ENCODE data around the gene ACTR3C.
"Not testable (repeated sequence)": the region's sequence is repeated elsewhere in the genome, so short reads cannot be mapped to it uniquely, and the experiment has no call there.

ACTR3C gene

GRCh38 chr7:150337179-150337578 is 13.8 kb upstream of the ACTR3C start:
- DNase-seq (ENCODE audit: low read depth in 2 of 2, low spot score in 1 of 2): no peak

GRCh38 chr7:150336746-150337145 is 13.4 kb upstream of the ACTR3C start:
- no peak for DNase-seq (ENCODE audit: low read depth in 2 of 2, low spot score in 1 of 2)

- no peak for DNase-seq (ENCODE audit: low read depth in 2 of 2, low spot score in 1 of 2)
Observed at GRCh38 chr7:150335774-150336112, 12.4 kb upstream of the ACTR3C start.

- DNase-seq (ENCODE audit: low read depth in 2 of 2, low spot score in 1 of 2): no peak
Observed at GRCh38 chr7:150335108-150335773, 11.9 kb upstream of the ACTR3C start.

- no peak for DNase-seq (ENCODE audit: low read depth in 2 of 2, low spot score in 1 of 2)
Observed at GRCh38 chr7:150334108-150334507, 10.8 kb upstream of the ACTR3C start.

GRCh38 chr7:150333659-150334058 is 10.3 kb upstream of the ACTR3C start:
- DNase-seq (ENCODE audit: low read depth in 2 of 2, low spot score in 1 of 2): no peak

GRCh38 chr7:150332852-150333635 is 9.7 kb upstream of the ACTR3C start:
- no peak for DNase-seq (ENCODE audit: low read depth in 2 of 2, low spot score in 1 of 2)

- no peak for DNase-seq (ENCODE audit: low read depth in 2 of 2, low spot score in 1 of 2)
Observed at GRCh38 chr7:150330211-150330885, 7.0 kb upstream of the ACTR3C start.

- DNase-seq (ENCODE audit: low read depth in 2 of 2, low spot score in 1 of 2): no peak
Observed at GRCh38 chr7:150329331-150330120, 6.2 kb upstream of the ACTR3C start.

- DNase-seq (ENCODE audit: low read depth in 2 of 2, low spot score in 1 of 2): no peak
Observed at GRCh38 chr7:150327308-150327707, 4.0 kb upstream of the ACTR3C start.

GRCh38 chr7:150326657-150327268 is 3.4 kb upstream of the ACTR3C start:
- no peak for DNase-seq (ENCODE audit: low read depth in 2 of 2, low spot score in 1 of 2)

- DNase-seq (ENCODE audit: low read depth in 2 of 2, low spot score in 1 of 2): no peak
Observed at GRCh38 chr7:150325901-150326300, 2.6 kb upstream of the ACTR3C start.

- DNase-seq (ENCODE audit: low read depth in 2 of 2, low spot score in 1 of 2): no peak
Observed at GRCh38 chr7:150325110-150325611, 1.8 kb upstream of the ACTR3C start.

GRCh38 chr7:150324373-150324961 is 1.1 kb upstream of the ACTR3C start:
- DNase-seq (ENCODE audit: low read depth in 2 of 2, low spot score in 1 of 2): no peak

GRCh38 chr7:150323682-150324372 is 482 bp upstream of the ACTR3C start:
- DNase-seq (ENCODE audit: low read depth in 2 of 2, low spot score in 1 of 2): no peak

- peak; percentile 29 to 35 for DNase-seq (ENCODE audit: low read depth in 2 of 2, low spot score in 1 of 2)
Observed at GRCh38 chr7:150322114-150322832, 1.1 kb downstream of the ACTR3C start.

- DNase-seq (ENCODE audit: low read depth in 2 of 2, low spot score in 1 of 2): no peak
Observed at GRCh38 chr7:150321788-150322113, 1.6 kb downstream of the ACTR3C start.

- DNase-seq (ENCODE audit: low read depth in 2 of 2, low spot score in 1 of 2): no peak
Observed at GRCh38 chr7:150317748-150318444, 5.4 kb downstream of the ACTR3C start.

- not testable (repeated sequence) for DNase-seq (ENCODE audit: low read depth in 2 of 2, low spot score in 1 of 2)
Observed at GRCh38 chr7:150316987-150317386, 6.4 kb downstream of the ACTR3C start.
